GM19043 (cell line): ENCODE measurements around the gene PLEKHB1.
"Not testable (repeated sequence)": the region's sequence is repeated elsewhere in the genome, so short reads cannot be mapped to it uniquely, and the experiment has no call there.

Experiments
- ATAC-seq: cut with Tn5 transposase; IDR thresholded peaks from one replicate; pipeline ENCODE4 v1.9.1; 2021; ENCODE audit warnings: low read depth; ENCODE audit not compliant: unreplicated experiment

PLEKHB1 gene

DNA sequence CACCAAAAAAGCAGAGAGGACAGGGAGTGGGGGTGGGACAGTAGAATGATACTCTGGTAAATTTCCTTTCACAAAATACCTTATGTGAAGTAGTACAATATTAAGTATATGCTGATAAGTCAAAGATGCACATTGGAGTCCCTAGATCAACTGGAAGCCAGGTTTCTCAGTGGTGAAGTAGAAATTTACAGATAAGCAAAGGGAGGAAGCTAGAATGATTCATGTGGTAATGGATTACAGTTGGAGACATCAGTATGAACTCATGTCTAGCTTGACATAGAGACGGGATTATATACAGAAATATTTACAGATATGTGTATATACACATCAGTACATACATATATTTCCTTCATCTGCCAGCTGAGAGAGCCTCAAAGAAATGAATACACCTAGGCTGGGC lies 21.5 kb downstream of the PLEKHB1 start:
- no peak for ATAC-seq

GRCh38 chr11:73670808-73671207 lies 24.4 kb downstream of the PLEKHB1 start:
- no peak for ATAC-seq

GRCh38 chr11:73671701-73672100 lies 25.3 kb downstream of the PLEKHB1 start:
- ATAC-seq: no peak

GRCh38 chr11:73676552-73676951 lies 30.2 kb downstream of the PLEKHB1 start:
- ATAC-seq: not testable (repeated sequence)

DNA sequence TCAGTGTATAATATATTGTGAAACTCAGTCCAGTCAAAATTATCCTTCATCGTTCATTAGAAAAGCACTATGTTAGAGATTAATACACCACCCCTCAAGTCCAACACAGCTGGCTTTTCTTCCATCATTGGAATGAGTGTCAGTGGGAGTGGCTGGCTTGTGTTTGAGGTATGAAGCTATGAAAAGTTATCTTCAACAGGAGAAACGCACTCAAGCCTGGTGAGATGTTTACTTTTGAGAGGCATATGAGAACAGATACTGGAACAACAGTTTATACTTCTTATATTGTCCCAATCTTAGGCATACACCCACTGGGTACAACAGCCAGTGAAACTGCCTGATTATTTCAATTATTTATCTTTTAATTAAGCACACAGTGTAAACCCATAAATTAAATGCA lies 34.3 kb downstream of the PLEKHB1 start:
- no peak for ATAC-seq

GRCh38 chr11:73693899-73694525 lies 47.6 kb downstream of the PLEKHB1 start:
- no peak for ATAC-seq

DNA sequence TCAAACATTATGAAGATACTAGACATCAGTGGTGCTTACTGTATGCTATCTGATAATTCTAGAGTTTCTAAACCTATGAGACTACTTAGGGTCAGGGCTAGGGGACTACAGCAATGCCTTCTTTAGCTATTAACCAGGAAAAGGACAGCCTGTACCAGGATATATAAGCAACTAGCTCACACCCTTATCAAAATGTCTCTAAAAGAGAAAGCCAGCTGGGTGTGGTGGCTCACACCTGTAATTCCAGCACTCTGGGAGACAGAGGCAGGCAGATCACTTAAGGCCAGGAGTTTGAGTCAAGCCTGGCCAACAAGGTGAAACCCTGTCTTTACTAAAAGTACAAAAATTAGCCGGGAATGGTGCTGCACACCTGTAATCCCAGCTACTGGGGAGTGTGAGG lies 58.7 kb downstream of the PLEKHB1 start:
- ATAC-seq: no peak

- no peak for ATAC-seq
Observed at GRCh38 chr11:73710964-73711363, 64.6 kb downstream of the PLEKHB1 start.
